COLO668 (cell line): Measurements from ENCODE around the gene RALGAPA2.

Experiments used
- DNase-seq: peaks from one replicate; lab custom pipeline; 2025; ENCODE audit not compliant: unreplicated experiment; lab: John Stamatoyannopoulos, UW

Gene RALGAPA2

DNA sequence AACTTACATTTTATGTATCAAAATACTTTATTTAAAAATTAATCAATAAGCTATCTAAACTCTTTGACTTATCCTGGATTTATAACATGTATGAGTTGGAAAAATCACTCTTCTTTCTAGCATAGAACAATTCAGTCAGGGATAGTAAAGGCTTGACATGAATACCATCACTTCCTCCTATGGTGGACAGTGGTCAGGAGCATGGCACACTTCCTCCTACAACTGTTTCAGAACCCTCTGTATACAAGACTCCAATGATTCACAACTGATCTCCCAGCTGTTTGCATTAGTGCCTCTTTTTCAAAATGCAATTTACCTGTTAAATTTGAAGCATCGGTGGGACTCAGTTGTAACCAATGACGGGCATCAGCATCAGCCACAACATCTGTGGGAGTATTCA is 129.7 kb downstream of the RALGAPA2 start:
- no peak for DNase-seq

DNA sequence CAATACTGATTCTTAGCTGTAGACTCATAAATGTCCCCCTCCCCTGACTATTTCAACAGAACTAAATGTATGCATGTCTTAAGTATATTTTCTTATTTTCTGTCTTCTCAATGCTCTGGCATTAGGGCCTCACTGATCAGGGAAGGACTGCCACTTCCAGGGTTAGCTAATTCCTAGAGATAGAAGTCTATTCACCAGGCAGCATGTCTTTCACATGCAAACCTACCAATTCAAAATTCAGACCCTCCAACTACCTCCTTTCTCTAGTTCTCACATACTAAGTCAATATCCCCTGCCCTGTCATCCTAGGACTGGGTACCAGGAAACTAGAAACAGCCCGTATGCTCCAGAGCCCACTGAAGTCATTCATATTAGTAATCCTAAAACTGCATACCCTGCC is 132.3 kb downstream of the RALGAPA2 start:
- DNase-seq = no peak

DNA sequence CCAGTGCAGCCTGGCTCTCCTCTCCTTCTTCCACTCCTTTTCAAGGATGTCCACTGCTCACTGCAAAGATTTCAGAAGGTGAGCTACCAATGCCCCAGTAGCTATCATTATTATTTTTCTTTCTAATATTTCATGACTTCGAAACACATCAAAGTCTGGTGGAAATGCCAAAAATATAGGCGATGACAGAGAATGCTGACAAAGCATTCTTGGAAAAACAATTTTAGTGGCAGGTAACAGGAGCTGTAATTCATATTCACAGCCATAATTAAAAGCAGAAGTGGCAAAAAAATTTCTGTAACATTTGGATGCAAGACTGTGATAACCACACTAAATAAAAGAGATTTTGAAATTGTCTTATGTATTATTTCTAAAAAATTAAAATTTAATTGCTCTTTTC is 133.6 kb downstream of the RALGAPA2 start:
- no peak for DNase-seq

DNA sequence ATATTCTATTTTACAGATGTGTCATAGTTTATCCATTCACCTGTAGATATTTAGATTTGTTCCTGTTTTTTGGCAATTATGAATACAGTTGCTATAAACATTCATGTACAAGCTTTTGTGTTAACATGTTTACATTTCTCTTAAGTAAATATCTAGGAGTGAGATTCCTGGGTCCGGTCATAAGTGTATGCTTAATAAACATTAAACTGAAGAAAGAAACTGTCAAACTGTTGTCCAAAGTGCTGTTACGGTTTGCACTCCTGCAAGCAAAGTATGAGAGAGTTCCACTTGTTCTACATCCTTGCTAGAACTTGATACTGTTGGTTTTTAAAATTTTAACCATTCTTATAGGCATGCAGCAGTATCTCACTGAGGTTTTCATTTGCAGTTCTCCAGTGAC is 138.6 kb downstream of the RALGAPA2 start:
- DNase-seq = no peak

DNA sequence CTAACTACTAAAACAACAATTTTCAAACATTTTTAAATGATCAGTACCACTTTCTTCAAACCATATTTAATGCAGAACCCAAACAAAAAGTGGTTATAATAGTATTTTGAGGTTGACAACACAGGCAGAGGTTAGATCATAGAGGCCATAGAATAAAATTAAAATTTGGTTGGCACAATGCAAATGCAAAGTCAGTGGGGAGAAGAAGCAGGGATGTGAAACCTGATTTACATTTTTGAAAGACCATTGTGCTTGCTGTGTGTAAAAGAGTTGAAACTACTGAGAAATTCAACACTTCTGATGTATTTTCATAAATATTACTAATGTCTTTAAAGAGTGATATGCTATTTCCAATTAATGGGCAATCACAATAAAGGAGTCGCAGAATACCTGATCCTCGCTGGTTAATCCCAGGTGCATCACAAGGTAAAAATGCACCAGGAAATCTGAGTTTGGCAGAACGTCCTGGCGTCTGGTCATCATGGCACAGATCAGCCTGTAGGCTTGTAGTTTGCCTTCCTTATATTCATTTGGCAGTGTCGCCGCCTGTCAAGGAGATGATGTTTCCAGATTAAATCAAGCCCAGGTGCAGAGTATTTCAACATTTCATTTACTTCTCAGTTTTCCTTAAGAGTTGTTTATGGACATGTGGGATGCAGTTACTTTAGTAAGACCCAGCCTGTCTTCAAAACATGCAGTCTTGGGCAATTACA is 141.2 kb downstream of the RALGAPA2 start:
- no peak for DNase-seq

DNA sequence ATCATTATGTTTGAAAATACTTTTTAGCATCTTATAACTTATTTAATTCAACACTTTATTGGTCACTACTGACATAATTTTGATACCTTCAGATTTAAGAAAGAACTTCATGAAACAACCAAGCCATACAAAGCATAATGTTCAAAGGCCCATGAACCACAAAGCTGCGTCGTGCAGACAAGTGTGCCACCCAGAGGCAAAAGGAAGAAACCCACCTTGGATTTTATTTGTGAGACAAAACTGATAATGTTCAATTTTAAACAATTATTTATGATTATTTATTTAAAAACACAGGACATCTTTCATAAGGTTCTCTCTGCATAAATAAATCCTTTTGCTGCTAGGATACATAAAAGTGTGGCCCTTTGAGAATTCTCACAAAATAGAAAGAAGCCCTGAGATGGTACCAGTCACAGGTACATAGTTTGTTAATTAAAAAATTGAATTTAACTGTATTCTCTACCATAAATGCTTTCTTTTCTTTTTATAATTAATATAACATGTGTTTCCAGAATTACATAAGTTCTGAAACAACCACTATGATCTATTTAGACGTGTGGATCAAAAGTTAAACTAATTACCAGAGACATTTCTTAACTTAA is 143.7 kb downstream of the RALGAPA2 start:
- DNase-seq = peak; percentile 49

DNA sequence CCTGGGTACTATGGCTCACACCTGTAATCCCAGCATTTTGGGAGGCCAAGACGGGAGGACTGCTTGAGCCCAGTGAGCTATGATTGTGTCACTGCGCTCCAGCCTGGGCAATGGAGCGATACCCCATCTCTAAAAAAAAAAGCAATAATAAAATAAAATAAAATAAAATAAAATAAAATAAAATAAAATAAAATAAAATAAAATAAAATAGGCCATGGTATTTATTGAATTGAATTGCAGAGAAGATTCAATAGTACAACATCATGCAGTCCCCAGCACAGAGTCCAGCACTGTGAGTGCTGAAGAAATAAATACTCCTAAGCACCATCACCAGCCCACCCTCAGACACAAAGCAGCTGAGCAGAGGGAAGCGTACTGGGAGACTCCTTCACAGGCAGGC is 144.7 kb downstream of the RALGAPA2 start:
- DNase-seq = no peak

DNA sequence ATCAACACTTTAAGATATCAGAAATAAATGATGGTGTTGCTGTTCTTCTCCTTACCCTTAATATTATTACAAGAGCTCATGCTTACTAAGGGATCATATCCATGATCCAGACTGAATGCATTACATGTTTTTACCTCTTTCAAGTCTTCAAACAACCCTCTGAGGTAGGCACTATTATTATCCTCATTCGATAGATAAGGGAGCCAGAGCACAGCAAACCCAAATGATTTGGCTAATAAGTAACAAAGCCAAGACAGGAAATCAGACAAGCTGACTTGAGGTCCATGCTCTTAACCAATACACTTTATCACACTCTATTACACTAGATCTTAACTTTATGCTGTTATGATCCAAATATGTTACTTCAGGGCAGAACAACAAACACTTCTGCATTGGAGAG is 145.9 kb downstream of the RALGAPA2 start:
- no peak for DNase-seq

DNA sequence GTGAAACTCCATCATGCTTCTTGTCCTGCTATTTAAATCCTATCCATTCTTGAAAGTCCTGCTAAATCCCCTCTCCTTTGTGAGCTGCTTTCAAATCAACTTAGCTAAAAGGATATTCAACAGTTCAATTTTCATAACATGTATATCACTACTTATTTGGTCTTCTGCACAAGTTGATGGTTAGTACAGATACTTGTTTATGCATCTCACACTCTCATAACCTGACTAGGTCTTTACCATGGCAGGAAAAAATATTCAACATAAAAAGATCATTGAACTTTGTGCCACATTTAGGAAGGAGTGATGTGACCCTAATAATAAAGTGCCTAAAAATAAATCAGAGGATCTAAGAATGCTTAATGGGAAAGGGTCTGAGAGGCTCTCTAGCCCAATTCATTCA is 148.2 kb downstream of the RALGAPA2 start:
- DNase-seq = no peak

DNA sequence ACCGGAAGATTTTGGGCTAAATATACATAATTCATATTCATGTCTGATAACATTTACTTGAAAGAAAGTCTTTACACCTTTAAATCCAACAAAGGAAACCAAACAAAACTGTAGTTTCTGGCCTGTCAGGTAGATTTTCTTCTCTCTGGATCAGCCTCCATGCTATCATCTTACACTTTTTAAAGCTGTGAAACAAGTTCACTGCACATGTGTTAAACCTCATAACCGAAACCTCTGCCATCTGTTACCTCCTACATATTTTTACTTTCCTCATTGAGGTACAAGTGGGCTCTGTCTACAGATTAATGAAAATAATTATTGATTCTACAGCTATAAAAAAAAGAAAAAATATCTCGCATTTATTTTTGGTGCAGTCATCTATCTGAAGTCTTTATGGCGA is 149.9 kb downstream of the RALGAPA2 start:
- DNase-seq = no peak

DNA sequence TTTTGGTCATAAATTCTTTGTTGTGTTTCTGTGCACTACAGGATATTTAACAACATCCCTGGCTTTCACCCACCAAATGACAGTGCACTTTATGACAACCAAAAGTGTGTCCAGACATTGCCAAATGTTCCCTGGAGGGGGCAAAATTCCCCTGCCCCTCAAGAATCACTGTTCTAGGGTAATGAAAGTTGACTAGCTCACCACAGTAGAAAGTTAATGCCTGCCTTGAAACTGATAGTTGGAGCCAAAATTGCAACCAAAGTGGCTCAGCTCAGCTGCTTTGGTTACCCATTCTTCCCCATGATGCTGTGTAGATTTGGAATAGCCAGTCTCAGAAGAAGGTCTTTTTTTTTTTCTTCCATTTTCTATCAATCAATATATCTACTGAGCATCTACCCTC is 150.6 kb downstream of the RALGAPA2 start:
- DNase-seq = no peak

DNA sequence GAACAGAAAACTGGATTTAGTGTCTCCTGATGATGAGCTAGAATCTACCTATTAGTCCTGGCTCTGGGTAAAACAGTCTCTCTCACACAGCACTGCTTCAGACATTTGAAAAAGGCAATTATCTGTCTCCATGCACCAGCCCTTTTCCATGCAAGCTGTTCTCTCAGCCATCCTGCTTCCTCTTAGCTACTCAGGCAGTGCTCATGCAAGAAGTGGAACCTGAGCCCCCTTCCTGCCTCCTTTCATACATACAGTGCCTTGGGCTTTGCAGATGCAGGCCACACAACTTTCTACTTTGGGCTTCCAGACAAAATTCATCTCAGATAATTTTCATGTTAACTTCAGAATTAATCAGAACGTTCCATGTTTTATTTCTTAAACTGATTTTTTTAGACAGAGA is 151.3 kb downstream of the RALGAPA2 start:
- no peak for DNase-seq

DNA sequence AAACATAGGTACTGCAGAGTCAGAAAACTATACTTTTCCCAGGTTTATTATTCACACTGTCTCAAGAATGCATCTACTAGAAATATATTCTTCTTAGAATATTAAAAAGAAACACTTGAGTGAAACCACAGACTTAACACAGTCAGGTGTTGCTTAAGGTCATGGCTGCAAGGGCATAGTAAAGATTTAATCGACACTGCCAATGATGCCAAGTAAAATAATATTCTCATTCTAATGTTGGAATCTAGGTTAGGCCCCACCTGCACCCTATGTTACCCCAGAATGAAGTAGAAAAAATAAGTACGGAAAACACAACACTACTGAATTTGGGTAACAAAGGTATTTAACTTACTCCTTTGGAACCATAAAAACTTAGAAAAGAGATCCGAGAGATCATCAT is 155.0 kb downstream of the RALGAPA2 start:
- no peak for DNase-seq

DNA sequence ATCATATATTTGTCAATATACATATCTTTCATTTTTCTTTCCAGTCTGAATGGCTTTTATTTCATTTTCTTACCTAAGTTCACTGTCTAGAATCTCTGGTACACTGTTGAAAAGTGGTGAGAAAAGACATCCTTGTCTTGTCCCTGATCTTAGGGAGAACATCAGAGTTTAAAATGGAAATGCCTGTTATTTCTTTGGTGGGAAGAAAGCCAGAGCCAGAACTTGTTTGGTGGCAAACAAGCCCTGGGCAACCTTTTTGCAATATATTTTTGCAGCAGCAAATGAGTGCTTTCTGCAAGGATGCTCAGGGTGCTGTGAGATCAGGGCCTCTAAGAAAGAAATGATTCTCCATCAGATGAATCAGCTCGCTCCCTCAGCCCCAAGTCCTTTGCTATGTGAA is 156.6 kb downstream of the RALGAPA2 start:
- DNase-seq = no peak

DNA sequence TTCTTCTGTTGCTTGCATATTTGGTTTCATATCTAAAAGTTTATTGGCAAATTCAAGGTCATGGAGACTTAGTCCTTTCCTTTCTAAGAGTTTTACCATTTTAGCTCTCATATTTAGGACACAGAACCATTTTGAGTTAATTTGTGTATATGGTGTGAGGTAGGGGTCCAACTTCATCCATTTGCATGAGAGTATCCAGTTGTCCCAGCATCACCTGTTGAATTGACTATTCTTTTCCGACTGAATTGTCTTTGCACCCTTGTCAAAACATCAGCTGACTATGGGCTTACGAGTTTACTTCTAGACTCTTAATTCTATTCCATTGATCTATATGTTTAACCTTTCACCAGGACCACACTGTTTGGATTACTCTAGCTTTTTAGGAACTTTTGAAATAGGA is 157.5 kb downstream of the RALGAPA2 start:
- DNase-seq = no peak

DNA sequence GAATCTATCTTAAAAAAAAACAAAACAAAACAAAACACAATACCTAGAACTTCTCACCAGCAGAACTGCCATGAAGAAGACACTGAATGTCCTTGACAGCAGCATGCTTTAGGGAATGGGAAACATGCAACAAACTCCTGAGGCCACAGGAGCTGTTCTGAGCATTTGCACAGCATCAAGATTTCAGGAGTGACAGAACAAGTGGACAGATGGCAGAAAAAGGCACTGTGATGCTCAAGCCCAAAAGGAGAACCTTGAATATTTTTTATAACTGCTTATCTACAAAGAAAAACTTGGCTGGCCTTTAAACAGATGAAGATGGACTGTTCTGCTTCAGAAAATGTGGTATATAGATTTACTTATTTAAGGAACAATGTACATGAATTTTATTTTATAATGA is 158.9 kb downstream of the RALGAPA2 start:
- DNase-seq = no peak

DNA sequence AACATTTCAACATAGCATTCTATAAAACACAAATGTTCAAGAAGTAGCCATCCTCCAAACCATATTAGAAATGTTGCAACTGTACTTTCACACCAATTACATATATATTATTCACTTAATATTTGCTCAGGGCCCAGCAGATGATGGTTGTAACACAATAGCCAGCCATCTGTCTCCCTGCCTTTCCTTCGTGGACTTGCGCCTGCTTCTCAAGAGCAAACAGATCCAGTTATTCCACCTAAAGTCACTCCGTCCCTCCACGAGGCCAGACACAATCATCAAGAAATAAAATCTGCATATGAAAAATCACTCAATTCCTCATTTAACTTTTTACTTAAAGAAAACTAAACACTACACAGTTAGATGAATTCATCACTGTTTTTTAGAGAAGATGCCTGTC is 160.4 kb downstream of the RALGAPA2 start:
- DNase-seq = peak; percentile 60

DNA sequence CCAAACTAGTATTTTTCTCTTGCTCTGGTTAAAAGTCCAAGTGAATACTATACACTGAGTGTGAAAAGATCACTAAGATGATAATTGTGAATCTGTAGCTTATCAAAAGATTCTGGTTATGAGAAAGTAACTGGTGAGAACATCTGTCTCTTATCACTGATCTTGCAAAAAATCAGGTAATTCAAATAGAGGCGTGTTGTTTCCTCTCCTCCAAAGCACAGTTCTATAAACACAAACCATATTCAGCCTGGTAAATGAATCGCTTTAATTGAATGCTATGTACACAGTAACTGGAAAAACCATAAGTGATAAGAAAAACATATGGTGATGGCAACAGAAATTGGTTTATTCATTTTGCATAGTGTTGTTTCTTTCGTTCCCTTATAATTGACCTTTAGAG is 161.0 kb downstream of the RALGAPA2 start:
- DNase-seq = no peak

DNA sequence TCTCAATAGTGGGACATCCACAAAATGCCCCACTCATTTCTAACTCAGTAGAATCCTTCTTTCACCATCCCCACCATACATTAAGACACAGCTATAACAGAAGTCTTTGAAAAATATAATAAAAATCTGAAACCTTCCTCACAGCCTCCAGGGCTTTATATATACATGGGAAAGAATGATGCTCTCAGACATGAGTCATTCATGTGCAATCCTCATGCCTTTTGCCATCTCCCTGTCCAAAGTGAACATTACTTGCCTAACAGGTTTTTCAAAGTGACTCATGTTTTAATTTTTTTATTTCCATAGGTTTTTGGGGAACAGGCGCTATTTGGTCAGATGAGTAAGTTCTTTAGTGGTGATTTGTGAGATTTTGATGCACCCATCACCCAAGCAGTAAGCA is 162.7 kb downstream of the RALGAPA2 start:
- DNase-seq = no peak

DNA sequence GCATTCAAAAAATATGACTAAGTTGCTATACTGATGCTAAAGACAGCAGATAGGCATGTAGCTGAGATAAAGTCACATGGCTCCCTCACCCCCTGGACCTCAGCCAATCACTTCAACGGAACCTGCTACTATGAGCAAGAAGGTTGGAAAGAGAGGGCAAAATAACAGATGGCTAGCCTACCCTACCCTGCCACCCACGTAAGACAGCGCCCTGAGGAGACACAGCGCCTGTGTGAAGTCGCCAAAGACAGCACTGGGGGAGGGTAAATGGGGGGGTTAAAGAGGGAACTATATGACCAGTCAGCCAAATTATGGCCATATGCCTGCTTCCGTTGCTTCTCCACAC is 163.2 kb downstream of the RALGAPA2 start:
- peak; percentile 38 for DNase-seq

DNA sequence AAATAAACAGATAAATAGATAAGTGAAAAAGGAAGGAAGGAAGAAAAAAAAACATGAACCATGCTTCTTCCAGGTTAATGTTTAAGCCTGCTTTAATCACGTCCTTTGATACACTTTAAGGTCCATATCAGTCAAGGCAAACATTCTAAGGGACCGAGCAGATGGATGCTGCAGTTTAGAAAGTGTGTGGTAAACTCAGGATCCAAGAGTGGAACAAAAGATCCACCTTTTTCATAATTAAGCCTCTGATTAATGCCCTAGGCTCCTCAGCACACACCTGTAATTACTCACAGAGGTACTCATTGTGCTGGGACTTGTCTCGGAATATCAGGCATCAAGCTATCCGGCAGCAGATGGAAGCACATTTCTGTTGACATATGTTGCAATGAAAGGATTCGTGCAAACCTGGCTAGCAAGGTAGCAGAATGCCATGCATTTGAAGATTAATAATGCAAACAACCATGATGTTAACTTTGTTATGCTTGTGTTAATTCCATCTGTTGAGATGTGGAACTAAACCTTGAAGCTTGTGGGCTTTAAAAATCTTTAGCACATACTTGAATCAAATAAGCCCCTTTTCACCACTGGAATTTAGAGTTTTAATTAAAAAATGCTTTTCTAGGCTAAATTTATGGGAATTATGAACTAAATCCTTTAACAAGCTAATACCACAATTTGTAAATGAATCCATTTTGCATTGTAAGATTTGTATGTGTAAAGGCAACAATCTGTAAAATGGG is 163.7 kb downstream of the RALGAPA2 start:
- DNase-seq = peak; percentile 67

DNA sequence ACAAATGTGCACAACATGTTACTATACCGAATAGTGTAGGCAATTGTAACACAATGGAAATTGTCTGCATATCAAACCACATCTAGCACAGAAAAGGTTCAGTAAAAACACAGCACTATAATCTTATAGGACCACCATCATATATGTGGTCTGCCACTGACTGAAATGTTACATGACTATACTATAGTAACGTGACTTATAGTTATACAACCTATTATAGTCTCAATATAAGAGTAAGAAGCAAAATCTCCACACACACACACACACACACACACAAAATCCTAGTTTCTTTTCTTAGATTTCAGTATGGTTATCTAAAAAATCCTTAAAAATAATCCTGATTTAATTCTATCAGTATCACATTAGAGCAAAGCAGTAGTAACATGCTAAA is 164.6 kb downstream of the RALGAPA2 start:
- DNase-seq = no peak
